Right lobe of liver (tissue), 4 donors: ENCODE data around the gene ACACA.

Experiments
- CTCF ChIP-seq, 4 donors: fragments of 200-600 bp in 3 of 4; fragments of 450-650 bp in 1 of 4; IDR thresholded peaks; one replicate each; pipeline versions ENCODE4 v1.5.1 to v1.8.0; 2016 to 2022; ENCODE audit warnings: antibody characterized with exemption in 4 of 4, mild to moderate bottlenecking in 2 of 4
- POLR2A ChIP-seq: fragments of 450-650 bp; IDR thresholded peaks from one replicate; pipeline ENCODE4 v1.6.1; 2017; ENCODE audit warnings: antibody characterized with exemption, mild to moderate bottlenecking
- donor health status: DM: no; HTN: no; CAD: no.
- donor health status: DM: no; HTN: no; CAD: no.
- donor health status: DM: no; HTN: yes; CAD: no.

- TF ChIP-seq CTCF (IDR thresholded peaks at IDR 0.05): no peak
- no peak for TF ChIP-seq POLR2A
Observed at GRCh38 chr17:37068266-37068665, 338.4 kb downstream of the ACACA start.
